K562 (cell line): ENCODE data around the gene VPS41. TPM values are rescaled to one million over a fixed set of nuclear protein-coding genes. Genes with fewer than 3 reads are reported as not detected.

ENCODE experiments used
- ATAC-seq: fragments of 200-7000 bp; cut with Tn5 transposase; 3 replicates; pipeline ENCODE4 v1.9.1; 2020; ENCODE audit warnings: moderate library complexity
- BruUV-seq: library from RNA; stranded (reverse); fragments of 400-500 nt; replicated peaks from 2 replicates; lab custom pipeline; 2021; lab: Mats Ljungman, UMichigan
- CTCF ChIA-PET: fragments of 300-600 bp; formaldehyde crosslinking; extraction: SDS; loops from one replicate; lab custom pipeline; 2021; ENCODE audit warnings: low intra/inter-chr PET ratio; lab: Yijun Ruan, JAX
- POLR2A ChIA-PET: fragments of 300-600, 350-650 bp; sonication (Branson Sonifier 250); formaldehyde crosslinking; extraction: SDS; loops from one replicate; lab custom pipeline; 2021; ENCODE audit warnings: antibody characterized with exemption, inconsistent platforms; lab: Yijun Ruan, JAX
- DNase-seq, 4 experiments: peaks; one replicate each; pipeline versions ENCODE4 v3.0.0 to v3.0.0-alpha.2; 2011 to 2018; ENCODE audit warnings: low spot score in 3 of 4, mixed read lengths in 3 of 4; ENCODE audit errors: extremely low read depth in 1 of 4
- FAIRE-seq: peaks from 2 replicates; lab custom pipeline; 2011; peaks lifted over from hg19 to GRCh38; lab: Jason Lieb, UNC
- H2AFZ ChIP-seq: 2 replicates; pipeline ENCODE4 v1.6.0; 2011; ENCODE audit warnings: low read depth, low read length, control low read depth, inconsistent platforms
- H3K27ac ChIP-seq: fragments of 200-600 bp; 3 replicates; pipeline ENCODE4 v1.8.0; 2011; ENCODE audit warnings: low read depth, mild to moderate bottlenecking, control low read depth, inconsistent platforms, low read length, moderate library complexity, mixed read lengths; ENCODE audit errors: extremely low read depth
- H3K27me3 ChIP-seq, 2 experiments: fragments of 300-600 bp in 1 of 2; 2 replicates in 1 of 2; 3 replicates in 1 of 2; pipeline versions ENCODE4 v1.6.0 to v1.8.0; 2011; ENCODE audit warnings: inconsistent platforms in 2 of 2, low read length in 2 of 2, mild to moderate bottlenecking in 1 of 2, mixed read lengths in 1 of 2, moderate library complexity in 1 of 2; ENCODE audit not compliant: control insufficient read depth in 2 of 2, insufficient read depth in 2 of 2
- H3K36me3 ChIP-seq: fragments of 300-600 bp; 3 replicates; pipeline ENCODE4 v1.8.0; 2011; ENCODE audit warnings: mild to moderate bottlenecking, low read length, inconsistent platforms; ENCODE audit not compliant: control insufficient read depth, insufficient read depth
- H3K4me1 ChIP-seq, 2 experiments: fragments of 200-600 bp in 1 of 2; replicated peaks in 1 of 2; 2 replicates in 1 of 2; 3 replicates in 1 of 2; pipeline versions ENCODE4 v1.5.1 to v1.8.0; 2011; ENCODE audit warnings: inconsistent platforms in 2 of 2, low read length in 2 of 2, mild to moderate bottlenecking in 1 of 2, mixed read lengths in 1 of 2, moderate library complexity in 1 of 2; ENCODE audit not compliant: control insufficient read depth in 2 of 2, insufficient read depth in 2 of 2
- H3K4me2 ChIP-seq: 2 replicates; pipeline ENCODE4 v1.6.1; 2011; ENCODE audit warnings: low read length, control low read depth, inconsistent platforms, mixed read lengths; ENCODE audit not compliant: insufficient read depth
- H3K4me3 ChIP-seq: fragments of 200-600 bp; sonication (generic), shearing (Covaris generic); 2 replicates; pipeline ENCODE4 v1.5.1; 2016; ENCODE audit warnings: control low read depth, inconsistent platforms
- H3K79me2 ChIP-seq: fragments of 200-600 bp; 3 replicates; pipeline ENCODE4 v1.8.0; 2011; ENCODE audit warnings: low read length, inconsistent platforms; ENCODE audit not compliant: control insufficient read depth, insufficient read depth
- H3K9ac ChIP-seq, 2 experiments: 2 replicates each; pipeline versions ENCODE4 v1.6.0 to v1.6.1; 2011; ENCODE audit warnings: low read depth in 2 of 2, low read length in 2 of 2, control low read depth in 1 of 2, inconsistent platforms in 1 of 2, mild to moderate bottlenecking in 1 of 2, mixed read lengths in 1 of 2; ENCODE audit not compliant: insufficient read depth in 1 of 2
- H3K9me1 ChIP-seq: one replicate; pipeline ENCODE4 v1.6.0; 2011; ENCODE audit warnings: inconsistent platforms, mild to moderate bottlenecking, low read length, moderate library complexity; ENCODE audit not compliant: control insufficient read depth, insufficient read depth
- H3K9me3 ChIP-seq: replicated peaks from 2 replicates; pipeline ENCODE4 v1.5.1; 2011; ENCODE audit warnings: low read depth, low read length, inconsistent platforms; ENCODE audit not compliant: control insufficient read depth, insufficient read depth
- H4K20me1 ChIP-seq: replicated peaks from 2 replicates; pipeline ENCODE4 v1.6.1; 2011; ENCODE audit warnings: low read length, inconsistent platforms, mixed read lengths; ENCODE audit not compliant: control insufficient read depth, insufficient read depth
- BRF2 ChIP-seq: IDR thresholded peaks from 3 replicates; pipeline ENCODE4 v1.6.1; 2011; ENCODE audit warnings: borderline replicate concordance, mild to moderate bottlenecking; ENCODE audit not compliant: insufficient read length, insufficient read depth
- CCNT2 ChIP-seq: IDR thresholded peaks from 2 replicates; pipeline ENCODE4 v1.6.1; 2011; ENCODE audit warnings: borderline replicate concordance, low read depth, mild to moderate bottlenecking, moderate library complexity, mixed read lengths, low read length; ENCODE audit not compliant: insufficient read length; ENCODE audit errors: extremely low read depth
- GTF2E2 ChIP-seq: fragments of 200-800 bp; sonication (Bioruptor generic); IDR thresholded peaks from 2 replicates; pipeline ENCODE4 v1.6.1; 2016; ENCODE audit warnings: missing genetic modification characterization, missing compliant biosample characterization
- HDAC6 ChIP-seq: IDR thresholded peaks from 2 replicates; pipeline ENCODE4 v1.6.1; 2012; ENCODE audit warnings: low read depth, mild to moderate bottlenecking, control low read depth, inconsistent platforms, low read length, moderate library complexity
- HLTF ChIP-seq: fragments of 450-650 bp; IDR thresholded peaks from 2 replicates; pipeline ENCODE4 v1.6.1; 2016
- JUND ChIP-seq, 2 experiments: IDR thresholded peaks; 2 replicates in 1 of 2; 3 replicates in 1 of 2; pipeline ENCODE4 v1.6.1; 2011; ENCODE audit warnings: borderline replicate concordance in 2 of 2, low read depth in 2 of 2, low read length in 2 of 2, improper control_type of control experiment in 1 of 2, missing biosample characterization in 1 of 2, missing genetic modification characterization in 1 of 2, missing genetic modification reagents in 1 of 2
- KLF16 ChIP-seq: IDR thresholded peaks from 2 replicates; pipeline ENCODE4 v1.6.1; 2016; ENCODE audit warnings: antibody characterized with exemption
- STAT5B ChIP-seq: fragments of 250-450 bp; sonication (Bioruptor Pico); IDR thresholded peaks from 2 replicates; pipeline ENCODE4 v1.8.0; 2021; ENCODE audit warnings: mild to moderate bottlenecking, inconsistent platforms
- TAL1 ChIP-seq: fragments of 450-650 bp; IDR thresholded peaks from 2 replicates; pipeline ENCODE4 v1.6.1; 2016; ENCODE audit warnings: mild to moderate bottlenecking
- ZNF311 ChIP-seq: fragments of 250-450 bp; sonication (Bioruptor Pico); IDR thresholded peaks from 2 replicates; pipeline ENCODE4 v1.4.0; 2020; ENCODE audit warnings: mild to moderate bottlenecking, moderate library complexity
- ZNF584 ChIP-seq: fragments of 200-800 bp; sonication (Bioruptor generic); IDR thresholded peaks from 2 replicates; pipeline ENCODE4 v1.6.1; 2016; ENCODE audit warnings: low read depth, mild to moderate bottlenecking, missing genetic modification characterization, missing compliant biosample characterization
- ZZZ3 ChIP-seq: fragments of 450-650 bp; IDR thresholded peaks from 2 replicates; pipeline ENCODE4 v1.6.1; 2016; ENCODE audit warnings: antibody characterized with exemption, mild to moderate bottlenecking, moderate library complexity
- WGBS: fragments of 100-300 bp; shearing (Covaris generic); methylation state at CpG from one replicate; pipeline ENCODE4 v1.1.6; 2016; ENCODE audit warnings: low coverage, mixed read lengths; ENCODE audit not compliant: insufficient coverage; ENCODE audit errors: missing lambda C conversion rate; 5-methylcytosine and 5-hydroxymethylcytosine counted together
- in situ Hi-C: fragments of 300-500 bp; cut with MboI; formaldehyde crosslinking; loops from 4 replicates; pipeline ENCODE4 v1.15.0; 2018; ENCODE audit warnings: inconsistent platforms, mixed read lengths
- intact Hi-C: fragments of 100-400 bp; cut with micrococcal nuclease; formaldehyde crosslinking; loops from 2 replicates; pipeline ENCODE4 v1.14.2; 2022
- polyA plus RNA-seq, 8 experiments: library from polyadenylated mRNA; depleted of rRNA in 4 of 8; stranded (reverse) in 5 of 8; unstranded in 3 of 8; fragments of >200 nt; fragmentation: Nextera tagmentation in 2 of 8; fragmentation: Illumina TruSeq in 1 of 8; extraction: Ambion mirVana in 2 of 8; extraction: Trizol in 1 of 8; gene quantifications; 2 replicates each; pipeline versions ENCODE4 v1.2.1 to v1.2.3, GENCODE V29; 2011 to 2014; ENCODE audit warnings: inconsistent platforms in 1 of 8, missing spikeins in 1 of 8
- total RNA-seq, 7 experiments: library from RNA; depleted of rRNA in 6 of 7; stranded (reverse); fragments of >200 nt in 6 of 7; fragmentation: Illumina TruSeq in 2 of 7; extraction: Trizol in 2 of 7; gene quantifications; 2 replicates each; pipeline versions ENCODE4 v1.2.1 to v1.2.3, GENCODE V29; 2011 to 2021; ENCODE audit warnings: low replicate concordance in 1 of 7
- TF ChIP-seq, protein P1 (sequence below): sonication (generic); formaldehyde crosslinking; IDR thresholded peaks from 2 replicates; pipeline ENCODE4 v1.8.0; 2022; ENCODE audit warnings: missing genetic modification reagents, mild to moderate bottlenecking, borderline replicate concordance

Gene VPS41
- total and polyA plus RNA-seq, 9 of the 15 experiments (the other 6 are each of a cell fraction or from before 2014, with no cell fraction given) = 17.7 to 46.8 (median 32.1) TPM

- POLR2A ChIA-PET = no interaction called here
- intact Hi-C loops (no loop called here), in situ Hi-C loops (no loop called here)
- FAIRE-seq (no peak), ATAC-seq (no peak), DNase-seq (no peak)
- no peaks in the 10 kb centered on the region for H3K79me2 ChIP-seq
- peaks cover 9% of the 10 kb centered on the region; the same call in 1 of the 3 replicates for H3K36me3 ChIP-seq
- TF ChIP-seq TAL1 (no peak), HLTF (no peak), GTF2E2 (tag) (no peak), HDAC6 (no peak), KLF16 (no peak), STAT5B (CRISPR knock-in tag) (no peak), JUND (IDR thresholded peaks at IDR 0.05; ENCODE audit: borderline replicate concordance, low read depth, low read length) (no peak), JUND (tag; IDR thresholded peaks at IDR 0.05; ENCODE audit: borderline replicate concordance, low read depth, low read length) (no peak), CCNT2 (no peak), BRF2 (no peak), ZNF311 (CRISPR knock-in tag) (no peak), ZNF584 (CRISPR knock-in tag) (no peak), ZZZ3 (no peak)
- TF ChIP-seq, protein P1, sequence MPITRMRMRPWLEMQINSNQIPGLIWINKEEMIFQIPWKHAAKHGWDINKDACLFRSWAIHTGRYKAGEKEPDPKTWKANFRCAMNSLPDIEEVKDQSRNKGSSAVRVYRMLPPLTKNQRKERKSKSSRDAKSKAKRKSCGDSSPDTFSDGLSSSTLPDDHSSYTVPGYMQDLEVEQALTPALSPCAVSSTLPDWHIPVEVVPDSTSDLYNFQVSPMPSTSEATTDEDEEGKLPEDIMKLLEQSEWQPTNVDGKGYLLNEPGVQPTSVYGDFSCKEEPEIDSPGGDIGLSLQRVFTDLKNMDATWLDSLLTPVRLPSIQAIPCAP (CRISPR knock-in tag) = no peak
- WGBS = 80% methylated on average over 3 of the region's 3 CpGs
- no peaks in the 10 kb centered on the region for H3K27me3 ChIP-seq
- no TSS peak for BruUV-seq
- no peaks in the 10 kb centered on the region for H3K9me1 ChIP-seq
- H3K9ac ChIP-seq = no peak overlapping the region
- H3K27ac ChIP-seq = no peak overlapping the region
- CTCF ChIA-PET = no interaction called here
- no peak overlapping the region for H3K4me3 ChIP-seq
- no peak overlapping the region for H2AFZ ChIP-seq
- H3K9me3 ChIP-seq = no peaks in the 10 kb centered on the region; the same call in 1 of the 2 replicates
- H3K4me1 ChIP-seq = no peaks in the 10 kb centered on the region; a peak in 1 of 5 replicates
- no peak overlapping the region for H3K4me2 ChIP-seq
- no peaks in the 10 kb centered on the region for H4K20me1 ChIP-seq
These were observed 15.9 kb downstream of the VPS41 start for GRCh38 chr7:38893061-38893460.
